ENCODE results near the gene C10orf62. TPM values are rescaled to one million over a fixed set of nuclear protein-coding genes. Genes with fewer than 3 reads are reported as not detected.

Gene C10orf62
- total RNA-seq, 2 experiments from 2014 or later, result not detected

GRCh38 chr10:97546456-97547270, 42.9 kb upstream of the C10orf62 start:
- no peak overlapping the region for H3K4me3 Mint-ChIP-seq
- H3K36me3 Mint-ChIP-seq (ENCODE audit: low read depth), result no peaks in the 10 kb centered on the region
- DNase-seq, result no peak
- ChIA-PET POLR2A (no interaction called here), CTCF (interaction anchor here (0.6 to 2.0 kb wide), 6 partner anchors 8 to 474 kb away, joined by 4 to 15 read pairs (median 6); no protein-coding TSS in a partner anchor)
- no peak for TF ChIP-seq CTCF (IDR thresholded peaks at IDR 0.05)
- intact Hi-C loops (cut with micrococcal nuclease), result no loop called here
- H3K4me1 Mint-ChIP-seq (ENCODE audit: low read depth), result peaks cover 23% of the 10 kb centered on the region
- no peak overlapping the region for H3K27ac Mint-ChIP-seq
- H3K27me3 Mint-ChIP-seq, result no peaks in the 10 kb centered on the region
- no peaks in the 10 kb centered on the region for H3K9me3 Mint-ChIP-seq
- ATAC-seq, result no peak

- no peak for TF ChIP-seq CTCF (IDR thresholded peaks at IDR 0.05)
- ATAC-seq (no peak), DNase-seq (no peak)
- H3K4me1 Mint-ChIP-seq (ENCODE audit: low read depth), result peaks cover 18% of the 10 kb centered on the region
- intact Hi-C loops (cut with micrococcal nuclease), result no loop called here
- H3K4me3 Mint-ChIP-seq, result no peak overlapping the region
- H3K27ac Mint-ChIP-seq, result no peak overlapping the region
- no peaks in the 10 kb centered on the region for H3K27me3 Mint-ChIP-seq
- CTCF ChIA-PET, result interaction anchor here (1.8 to 2.0 kb wide), 2 partner anchors 12 to 83 kb away, joined by 5 to 15 read pairs; no protein-coding TSS in a partner anchor
- POLR2A ChIA-PET, result no interaction called here
- no peaks in the 10 kb centered on the region for H3K36me3 Mint-ChIP-seq (ENCODE audit: low read depth)
- H3K9me3 Mint-ChIP-seq, result no peaks in the 10 kb centered on the region
Observed at GRCh38 chr10:97547271-97547600, 42.3 kb upstream of the C10orf62 start.

GRCh38 chr10:97547962-97548361, 41.6 kb upstream of the C10orf62 start:
- no peaks in the 10 kb centered on the region for H3K36me3 Mint-ChIP-seq (ENCODE audit: low read depth)
- no peak for DNase-seq
- no peak for TF ChIP-seq CTCF (IDR thresholded peaks at IDR 0.05)
- CTCF ChIA-PET, result no interaction called here
- H3K4me3 Mint-ChIP-seq, result no peak overlapping the region
- peaks cover 11% of the 10 kb centered on the region for H3K4me1 Mint-ChIP-seq (ENCODE audit: low read depth)
- no peak overlapping the region for H3K27ac Mint-ChIP-seq
- H3K9me3 Mint-ChIP-seq, result no peaks in the 10 kb centered on the region
- POLR2A ChIA-PET, result no interaction called here
- intact Hi-C loops (cut with micrococcal nuclease), result no loop called here
- H3K27me3 Mint-ChIP-seq, result no peaks in the 10 kb centered on the region
- no peak for ATAC-seq

GRCh38 chr10:97548828-97549455, 40.6 kb upstream of the C10orf62 start:
- no peaks in the 10 kb centered on the region for H3K36me3 Mint-ChIP-seq (ENCODE audit: low read depth)
- ChIA-PET POLR2A (no interaction called here), CTCF (interaction anchor here (0.6 kb wide), 1 partner anchor 15 kb away, joined by 3 read pairs; no protein-coding TSS in a partner anchor)
- TF ChIP-seq CTCF (IDR thresholded peaks at IDR 0.05), result no peak
- intact Hi-C loops (cut with micrococcal nuclease), result no loop called here
- DNase-seq (no peak), ATAC-seq (no peak)
- no peak overlapping the region for H3K4me3 Mint-ChIP-seq
- H3K27ac Mint-ChIP-seq, result no peak overlapping the region
- H3K27me3 Mint-ChIP-seq, result no peaks in the 10 kb centered on the region
- H3K9me3 Mint-ChIP-seq, result no peaks in the 10 kb centered on the region
- H3K4me1 Mint-ChIP-seq (ENCODE audit: low read depth), result peaks cover 2% of the 10 kb centered on the region

Data from activated CD8-positive, alpha-beta T cell treated with anti-CD3 and anti-CD28 coated beads for 36 hours (primary cell).